Islet precursor cell (in vitro differentiated cells): Measurements from ENCODE around the gene LRRC8A.
"Not testable (repeated sequence)": the region's sequence is repeated elsewhere in the genome, so short reads cannot be mapped to it uniquely, and the experiment has no call there.

Experiments
- DNase-seq: peaks from one replicate; pipeline ENCODE4 v3.0.0-alpha.2; 2018

LRRC8A gene

GRCh38 chr9:128923493-128923883 lies 41.6 kb downstream of the LRRC8A start:
- no peak for DNase-seq

GRCh38 chr9:128927731-128928411 lies 45.9 kb downstream of the LRRC8A start:
- peak; percentile 83 for DNase-seq

GRCh38 chr9:128928624-128929023 lies 46.7 kb downstream of the LRRC8A start:
- no peak for DNase-seq

- DNase-seq: no peak
These were observed 47.6 kb downstream of the LRRC8A start for GRCh38 chr9:128929560-128929959.

DNA sequence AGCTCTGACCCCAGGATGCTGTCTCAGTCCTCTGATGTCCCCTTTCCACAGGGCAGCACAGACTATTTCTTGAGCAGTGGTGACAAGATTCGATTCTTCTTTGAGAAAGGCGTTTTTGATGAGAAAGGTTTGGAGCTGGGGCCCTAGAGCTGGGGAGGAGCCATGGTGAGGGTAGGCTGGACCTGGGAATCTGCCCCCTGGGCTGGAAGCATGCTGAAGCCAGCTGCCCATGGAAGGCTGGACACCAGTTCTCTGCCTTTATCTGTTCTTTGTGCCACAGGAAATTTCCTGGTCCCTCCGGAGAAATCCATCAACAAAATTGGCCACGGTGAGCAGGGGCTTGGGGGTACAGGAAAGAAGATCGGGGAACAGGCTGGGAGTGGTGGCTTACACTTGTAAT lies 51.8 kb downstream of the LRRC8A start:
- no peak for DNase-seq

GRCh38 chr9:128936171-128936865 lies 54.4 kb downstream of the LRRC8A start:
- DNase-seq: no peak

DNA sequence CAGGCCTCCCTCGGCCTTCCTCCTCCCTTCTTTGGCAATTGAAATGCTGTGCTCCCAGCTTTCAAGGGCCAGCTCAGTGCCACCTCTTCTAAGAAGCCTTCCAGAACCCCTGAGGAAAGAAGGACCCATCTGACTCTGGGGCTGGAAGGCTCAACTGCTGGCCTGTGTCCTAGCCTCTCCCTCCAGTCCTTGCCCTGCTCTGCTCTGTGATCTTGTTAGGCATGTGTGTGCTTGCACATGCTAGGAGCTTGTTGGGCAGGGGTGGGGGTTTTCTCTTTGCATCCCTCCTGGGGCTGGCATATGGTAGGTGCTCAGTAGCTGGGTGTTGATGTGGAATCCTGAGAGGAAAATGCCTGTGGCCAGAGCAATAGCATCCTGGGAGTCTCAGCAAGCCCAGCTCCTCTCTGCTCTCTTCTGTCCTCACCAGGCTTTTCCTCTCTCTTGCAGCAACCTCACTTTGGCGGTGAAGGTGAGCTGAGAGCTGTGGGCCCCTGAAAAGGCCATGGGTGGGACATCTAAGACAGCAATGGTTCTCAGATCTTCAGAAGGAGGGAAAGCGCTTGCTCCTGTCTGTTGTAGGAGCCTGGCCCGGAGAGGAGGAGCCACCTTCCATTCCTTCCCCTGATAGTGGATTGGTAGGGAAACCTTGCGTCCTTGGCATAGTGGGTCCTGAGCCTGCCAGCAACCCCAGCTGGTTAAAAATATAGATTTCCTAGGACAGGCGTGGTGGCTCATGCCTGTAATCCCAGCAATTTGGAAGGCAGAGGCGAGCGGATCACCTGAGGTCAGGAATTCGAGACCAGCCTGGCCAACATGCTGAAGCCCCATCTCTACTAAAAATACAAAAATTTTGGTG lies 55.6 kb downstream of the LRRC8A start:
- DNase-seq: no peak

GRCh38 chr9:128940271-128940921 lies 58.5 kb downstream of the LRRC8A start:
- no peak for DNase-seq

DNA sequence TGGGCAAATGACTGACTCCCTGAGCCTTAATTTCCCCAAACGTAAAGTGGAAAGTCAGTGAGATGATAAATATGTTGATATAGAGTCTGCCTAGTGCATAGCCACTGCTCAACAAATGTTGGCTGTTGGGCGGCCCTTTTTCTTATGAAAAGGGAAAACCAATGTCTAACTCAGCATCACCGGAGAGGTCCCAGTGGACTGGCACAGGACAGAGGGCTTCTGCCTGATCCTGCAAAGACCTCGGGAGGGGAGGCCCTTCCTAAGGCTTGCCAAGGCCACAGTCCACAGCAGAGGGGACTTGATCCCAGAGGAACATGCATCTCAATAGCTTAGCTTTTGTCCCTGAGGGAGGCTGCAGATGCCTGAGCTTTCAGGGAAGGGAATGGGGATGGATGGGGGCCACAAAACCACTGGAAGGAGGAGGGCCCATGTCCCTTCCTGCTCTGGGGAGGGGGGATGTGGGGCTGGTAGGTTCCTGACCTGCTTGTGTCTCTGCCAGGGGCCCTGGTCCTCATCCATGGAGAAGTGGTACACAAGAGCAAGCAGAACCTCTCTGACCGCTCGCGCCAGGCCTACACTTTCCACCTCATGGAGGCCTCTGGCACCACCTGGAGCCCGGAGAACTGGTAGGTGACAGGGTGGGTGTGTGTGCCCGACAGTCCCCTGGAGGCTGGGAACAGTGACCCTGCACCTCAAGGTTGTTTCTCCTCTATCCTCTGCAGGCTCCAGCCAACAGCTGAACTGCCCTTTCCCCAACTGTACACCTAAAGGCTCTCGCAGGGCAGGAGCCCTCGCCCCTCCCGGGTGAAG lies 59.2 kb downstream of the LRRC8A start:
- DNase-seq: no peak

DNA sequence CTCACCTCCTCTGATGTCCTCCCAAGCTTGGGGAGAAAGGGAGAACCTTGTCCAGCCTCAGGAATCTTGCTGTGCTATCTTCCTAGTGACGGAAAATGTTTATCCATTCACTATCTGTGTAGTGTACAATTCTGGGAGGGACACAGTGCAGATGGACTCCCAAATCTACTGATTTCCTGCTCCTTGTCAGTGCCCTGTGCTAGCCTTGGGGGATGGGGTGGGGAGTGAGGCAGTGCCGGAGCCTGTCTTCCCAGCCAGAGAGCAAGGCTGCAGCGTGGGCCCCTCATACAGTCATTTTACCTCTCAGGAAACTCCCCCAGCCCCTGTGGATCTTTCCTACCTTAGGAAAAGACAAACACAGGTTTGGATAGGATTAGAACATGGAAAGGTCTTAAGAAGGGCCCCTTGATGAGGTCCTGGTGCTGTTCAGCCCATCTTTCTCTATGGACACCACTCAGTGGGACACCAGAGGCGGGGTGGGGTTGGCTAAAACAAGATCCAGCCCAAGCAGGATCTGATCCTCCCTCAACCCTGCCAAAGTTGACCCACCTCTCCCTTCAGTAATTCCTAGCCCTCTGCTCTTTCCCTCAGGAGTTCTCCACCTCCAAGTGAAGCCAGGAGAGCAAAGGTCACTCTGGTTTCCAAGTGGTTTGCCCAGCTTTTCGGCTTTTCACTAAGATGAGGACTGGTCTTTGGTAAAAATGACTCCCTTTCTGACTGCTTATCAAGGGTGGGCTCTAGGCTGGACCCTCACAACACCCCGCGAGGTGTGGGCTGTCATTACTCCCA lies 62.1 kb downstream of the LRRC8A start:
- DNase-seq: no peak

DNA sequence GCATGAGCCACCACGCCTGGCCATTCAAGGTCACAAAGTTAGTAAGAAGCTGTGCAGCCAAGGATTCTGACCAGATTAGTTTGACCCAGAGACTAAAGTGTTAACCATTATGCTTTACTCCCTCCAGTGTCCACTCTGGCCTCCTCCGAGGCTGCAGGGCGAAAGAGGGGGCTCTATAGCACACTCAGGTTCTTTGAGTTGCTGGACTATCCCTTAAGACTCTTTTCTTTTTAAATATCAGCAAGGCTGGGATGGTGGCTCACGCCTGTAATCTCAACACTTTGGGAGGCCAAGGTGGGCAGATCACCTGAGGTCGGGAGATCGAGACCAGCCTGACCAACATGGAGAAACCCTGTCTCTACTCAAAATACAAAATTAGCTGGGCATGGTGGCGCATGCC lies 63.0 kb downstream of the LRRC8A start:
- not testable (repeated sequence) for DNase-seq

GRCh38 chr9:128945798-128946501 lies 64.0 kb downstream of the LRRC8A start:
- DNase-seq: no peak

GRCh38 chr9:128946571-128947276 lies 64.8 kb downstream of the LRRC8A start:
- peak; percentile 62 for DNase-seq

DNA sequence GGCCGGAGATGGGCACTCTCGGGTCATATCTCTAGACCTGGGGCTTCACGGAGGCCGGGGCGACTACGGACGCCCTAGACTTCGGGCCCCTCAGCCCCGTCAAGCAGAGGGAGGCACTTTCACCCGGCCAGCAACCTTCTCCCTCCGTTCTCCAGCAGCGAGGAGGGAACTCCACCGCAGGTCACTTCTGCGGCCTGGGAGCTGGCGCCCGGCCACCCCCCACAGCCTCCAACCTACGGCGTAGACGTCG lies 65.3 kb downstream of the LRRC8A start:
- no peak for DNase-seq

GRCh38 chr9:128947527-128948301 lies 65.8 kb downstream of the LRRC8A start, which contains the start of the genes DOLK and NUP188:
Gene DOLK, minus strand, starts transcription at chr9:128947603. Its CDS starts 300 bp downstream, at chr9:128947303.
Gene NUP188, plus strand, starts transcription at chr9:128947699. Its CDS starts 21 bp downstream, at chr9:128947720.
- DNase-seq: peak; percentile 96

GRCh38 chr9:128961403-128961802 lies 79.5 kb downstream of the LRRC8A start:
- not testable (repeated sequence) for DNase-seq
